ENCODE measurements around the gene MOCS1.

DNA sequence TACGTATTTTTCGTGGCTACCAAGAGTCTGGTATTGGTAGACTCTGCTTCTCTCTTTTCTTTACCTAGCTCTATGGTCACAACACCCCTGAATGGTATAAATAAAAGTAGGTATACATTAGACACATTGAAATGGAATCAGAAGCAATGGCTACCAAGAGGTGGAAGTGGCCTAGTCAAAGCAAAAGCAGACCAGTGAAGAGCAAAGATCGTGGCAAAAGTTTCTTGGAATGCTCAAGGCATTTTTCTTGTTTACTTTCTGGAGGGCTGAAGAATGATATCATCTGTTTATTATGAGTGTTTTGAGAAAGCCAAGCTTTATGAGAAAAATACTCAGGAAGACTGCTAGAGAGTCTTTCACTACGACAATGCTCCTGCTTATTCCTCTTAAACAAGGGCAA lies 28.6 kb upstream of the MOCS1 start:
- TF ChIP-seq, protein P1, sequence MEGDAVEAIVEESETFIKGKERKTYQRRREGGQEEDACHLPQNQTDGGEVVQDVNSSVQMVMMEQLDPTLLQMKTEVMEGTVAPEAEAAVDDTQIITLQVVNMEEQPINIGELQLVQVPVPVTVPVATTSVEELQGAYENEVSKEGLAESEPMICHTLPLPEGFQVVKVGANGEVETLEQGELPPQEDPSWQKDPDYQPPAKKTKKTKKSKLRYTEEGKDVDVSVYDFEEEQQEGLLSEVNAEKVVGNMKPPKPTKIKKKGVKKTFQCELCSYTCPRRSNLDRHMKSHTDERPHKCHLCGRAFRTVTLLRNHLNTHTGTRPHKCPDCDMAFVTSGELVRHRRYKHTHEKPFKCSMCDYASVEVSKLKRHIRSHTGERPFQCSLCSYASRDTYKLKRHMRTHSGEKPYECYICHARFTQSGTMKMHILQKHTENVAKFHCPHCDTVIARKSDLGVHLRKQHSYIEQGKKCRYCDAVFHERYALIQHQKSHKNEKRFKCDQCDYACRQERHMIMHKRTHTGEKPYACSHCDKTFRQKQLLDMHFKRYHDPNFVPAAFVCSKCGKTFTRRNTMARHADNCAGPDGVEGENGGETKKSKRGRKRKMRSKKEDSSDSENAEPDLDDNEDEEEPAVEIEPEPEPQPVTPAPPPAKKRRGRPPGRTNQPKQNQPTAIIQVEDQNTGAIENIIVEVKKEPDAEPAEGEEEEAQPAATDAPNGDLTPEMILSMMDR (IDR thresholded peaks at IDR 0.05): no peak
- TF ChIP-seq POLR2A (IDR thresholded peaks at IDR 0.05): no peak
